Neural progenitor cell (in vitro differentiated cells): ENCODE data around the gene VAPB. TPM values are rescaled to one million over a fixed set of nuclear protein-coding genes. Genes with fewer than 3 reads are reported as not detected.

Experiments used
- DNase-seq: peaks from one replicate; pipeline ENCODE4 v3.0.0-alpha.2; 2016; ENCODE audit warnings: low spot score
- H2AFZ ChIP-seq: fragments of 200-600 bp; sonication (generic); replicated peaks from 2 replicates; pipeline ENCODE4 v1.6.1; 2016; ENCODE audit warnings: antibody characterized with exemption
- H3F3A ChIP-seq: fragments of 200-600 bp; sonication (generic); 2 replicates; pipeline ENCODE4 v1.6.1; 2016; ENCODE audit warnings: antibody characterized with exemption, low read depth
- H3K27ac ChIP-seq: fragments of 200-600 bp; sonication (generic); 2 replicates; pipeline ENCODE4 v1.5.1; 2016; ENCODE audit warnings: mild to moderate bottlenecking
- H3K27me3 ChIP-seq: fragments of 200-600 bp; sonication (generic); 2 replicates; pipeline ENCODE4 v1.6.1; 2016; ENCODE audit warnings: mild to moderate bottlenecking, moderate library complexity
- H3K36me3 ChIP-seq: fragments of 200-600 bp; sonication (generic); 2 replicates; pipeline ENCODE4 v1.5.1; 2016
- H3K4me1 ChIP-seq: fragments of 200-600 bp; sonication (generic); 2 replicates; pipeline ENCODE4 v1.6.1; 2016; ENCODE audit warnings: mixed run types
- H3K4me2 ChIP-seq: fragments of 200-600 bp; sonication (generic); 2 replicates; pipeline ENCODE4 v1.6.1; 2016
- H3K4me3 ChIP-seq: fragments of 200-600 bp; sonication (generic); 2 replicates; pipeline ENCODE4 v1.5.1; 2016
- H3K79me2 ChIP-seq: fragments of 200-600 bp; sonication (generic); 2 replicates; pipeline ENCODE4 v1.6.1; 2016; ENCODE audit warnings: low read depth
- H3K9ac ChIP-seq: fragments of 200-600 bp; sonication (generic); 2 replicates; pipeline ENCODE4 v1.6.1; 2016
- H3K9me3 ChIP-seq: fragments of 200-600 bp; sonication (generic); 2 replicates; pipeline ENCODE4 v1.5.1; 2016; ENCODE audit warnings: low read depth
- H4K20me1 ChIP-seq: fragments of 200-600 bp; sonication (generic); 2 replicates; pipeline ENCODE4 v1.6.1; 2016; ENCODE audit warnings: low read depth
- H3K27ac Mint-ChIP-seq: 3 replicates; pipeline ENCODE4 v1.8.0; 2021; ENCODE audit warnings: mixed read lengths
- H3K27me3 Mint-ChIP-seq: 2 replicates; pipeline ENCODE4 v1.8.0; 2022; ENCODE audit warnings: low read depth, mild to moderate bottlenecking, inconsistent platforms, moderate library complexity, mixed read lengths; ENCODE audit not compliant: insufficient read depth
- H3K36me3 Mint-ChIP-seq: 3 replicates; pipeline ENCODE4 v1.8.0; 2021; ENCODE audit warnings: mixed read lengths
- H3K4me1 Mint-ChIP-seq: 3 replicates; pipeline ENCODE4 v1.8.0; 2021; ENCODE audit warnings: mixed read lengths
- H3K4me3 Mint-ChIP-seq: 3 replicates; pipeline ENCODE4 v1.8.0; 2021; ENCODE audit warnings: mild to moderate bottlenecking, moderate library complexity, mixed read lengths
- H3K9me3 Mint-ChIP-seq: 3 replicates; pipeline ENCODE4 v1.8.0; 2020; ENCODE audit warnings: mixed read lengths
- EZH2 ChIP-seq: fragments of 200-600 bp; sonication (generic); IDR thresholded peaks from 2 replicates; pipeline ENCODE4 v1.6.1; 2017; ENCODE audit warnings: antibody characterized with exemption, mild to moderate bottlenecking, moderate library complexity
- EZH2phosphoT487 ChIP-seq: fragments of 200-600 bp; sonication (generic); IDR thresholded peaks from 2 replicates; pipeline ENCODE4 v1.6.1; 2017; ENCODE audit warnings: antibody characterized with exemption
- total RNA-seq: library from RNA; depleted of rRNA; stranded (reverse); fragments of >200 nt; gene quantifications from 2 replicates; pipeline ENCODE4 v1.2.3, GENCODE V29; 2015; ENCODE audit warnings: low replicate concordance
- TF ChIP-seq, protein P1 (sequence below): fragments of 200-600 bp; sonication (generic); IDR thresholded peaks from 2 replicates; pipeline ENCODE4 v1.5.1; 2017; ENCODE audit warnings: antibody characterized with exemption, mild to moderate bottlenecking

The VAPB gene
- total RNA-seq, 1 donor from 2014 or later = 31.9 TPM

DNA sequence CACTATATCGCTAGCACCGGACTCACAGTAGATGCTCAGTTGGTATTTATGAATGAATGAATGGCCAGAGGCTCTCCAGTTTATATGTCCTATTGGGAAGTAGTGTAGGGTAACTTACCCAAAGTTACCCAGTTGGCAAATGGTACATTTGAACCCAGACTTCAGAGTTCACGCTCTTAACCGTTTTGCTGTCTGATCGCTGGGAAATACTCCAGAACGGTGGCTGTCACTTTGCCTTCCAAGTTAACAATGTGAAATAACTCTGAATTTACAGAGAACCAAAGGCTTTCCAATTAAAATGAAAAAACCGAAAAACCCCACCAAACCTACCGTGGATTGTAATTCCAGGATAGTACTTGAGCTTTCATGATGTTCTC is 1.6 kb downstream of the VAPB start:
- Histone ChIP-seq H3K4me3 (peak overlapping the region; percentile 71), H3K9me3 (no peaks in the 10 kb centered on the region), H3F3A (peaks cover 3% of the 10 kb centered on the region), H3K4me1 (peaks cover 14% of the 10 kb centered on the region), H3K27ac (no peak overlapping the region), H3K27me3 (no peaks in the 10 kb centered on the region), H4K20me1 (peaks cover 59% of the 10 kb centered on the region), H3K79me2 (peaks cover 67% of the 10 kb centered on the region), H3K36me3 (no peaks in the 10 kb centered on the region), H3K9ac (no peak overlapping the region), H3K4me2 (peak overlapping the region; percentile 96), H2AFZ (no peak overlapping the region)
- H3K36me3 Mint-ChIP-seq = peaks cover 39% of the 10 kb centered on the region
- H3K4me3 Mint-ChIP-seq = peak overlapping the region; percentile 93
- DNase-seq = no peak
- H3K4me1 Mint-ChIP-seq = peaks cover 20% of the 10 kb centered on the region
- TF ChIP-seq EZH2 (no peak), EZH2phosphoT487 (no peak)
- TF ChIP-seq, protein P1, sequence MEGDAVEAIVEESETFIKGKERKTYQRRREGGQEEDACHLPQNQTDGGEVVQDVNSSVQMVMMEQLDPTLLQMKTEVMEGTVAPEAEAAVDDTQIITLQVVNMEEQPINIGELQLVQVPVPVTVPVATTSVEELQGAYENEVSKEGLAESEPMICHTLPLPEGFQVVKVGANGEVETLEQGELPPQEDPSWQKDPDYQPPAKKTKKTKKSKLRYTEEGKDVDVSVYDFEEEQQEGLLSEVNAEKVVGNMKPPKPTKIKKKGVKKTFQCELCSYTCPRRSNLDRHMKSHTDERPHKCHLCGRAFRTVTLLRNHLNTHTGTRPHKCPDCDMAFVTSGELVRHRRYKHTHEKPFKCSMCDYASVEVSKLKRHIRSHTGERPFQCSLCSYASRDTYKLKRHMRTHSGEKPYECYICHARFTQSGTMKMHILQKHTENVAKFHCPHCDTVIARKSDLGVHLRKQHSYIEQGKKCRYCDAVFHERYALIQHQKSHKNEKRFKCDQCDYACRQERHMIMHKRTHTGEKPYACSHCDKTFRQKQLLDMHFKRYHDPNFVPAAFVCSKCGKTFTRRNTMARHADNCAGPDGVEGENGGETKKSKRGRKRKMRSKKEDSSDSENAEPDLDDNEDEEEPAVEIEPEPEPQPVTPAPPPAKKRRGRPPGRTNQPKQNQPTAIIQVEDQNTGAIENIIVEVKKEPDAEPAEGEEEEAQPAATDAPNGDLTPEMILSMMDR = no peak
- H3K27me3 Mint-ChIP-seq = peaks cover 9% of the 10 kb centered on the region
- H3K9me3 Mint-ChIP-seq = peaks cover 4% of the 10 kb centered on the region
- no peak overlapping the region for H3K27ac Mint-ChIP-seq

DNA sequence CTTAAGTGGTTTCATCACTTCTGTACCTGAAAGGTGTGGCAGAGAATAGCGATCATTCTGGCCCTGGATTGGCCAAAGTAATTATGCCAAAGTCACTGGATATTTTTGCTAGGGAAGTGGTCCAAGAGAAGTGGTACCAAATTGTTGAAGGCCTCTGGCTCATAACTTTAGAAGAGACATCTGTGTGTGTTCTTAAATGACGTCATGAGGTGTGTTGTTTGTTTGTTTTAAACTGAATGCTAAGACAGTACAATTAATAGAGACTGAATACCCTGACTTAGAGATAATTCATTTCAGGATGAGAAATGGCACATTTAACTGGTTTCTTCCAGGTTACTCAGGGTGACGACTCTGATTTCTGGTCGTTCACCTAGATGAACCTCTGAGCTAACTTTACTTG is 3.3 kb downstream of the VAPB start:
- Histone ChIP-seq H2AFZ (no peak overlapping the region), H3K9ac (peak overlapping the region; percentile 12), H3K4me1 (peaks cover 14% of the 10 kb centered on the region), H3K4me3 (no peak overlapping the region), H3K9me3 (no peaks in the 10 kb centered on the region), H4K20me1 (peaks cover 70% of the 10 kb centered on the region), H3K27me3 (no peaks in the 10 kb centered on the region), H3K36me3 (no peaks in the 10 kb centered on the region), H3K27ac (no peak overlapping the region), H3K79me2 (peaks cover 83% of the 10 kb centered on the region), H3F3A (peaks cover under 1% of the 10 kb centered on the region), H3K4me2 (no peak overlapping the region)
- H3K4me1 Mint-ChIP-seq = peaks cover 20% of the 10 kb centered on the region
- no peak overlapping the region for H3K4me3 Mint-ChIP-seq
- H3K9me3 Mint-ChIP-seq = peaks cover 11% of the 10 kb centered on the region
- TF ChIP-seq EZH2phosphoT487 = no peak
- no peak for TF ChIP-seq EZH2
- TF ChIP-seq, protein P1 = no peak
- no peak overlapping the region for H3K27ac Mint-ChIP-seq
- H3K36me3 Mint-ChIP-seq = peaks cover 51% of the 10 kb centered on the region
- H3K27me3 Mint-ChIP-seq = peaks cover 6% of the 10 kb centered on the region
- DNase-seq = no peak

DNA sequence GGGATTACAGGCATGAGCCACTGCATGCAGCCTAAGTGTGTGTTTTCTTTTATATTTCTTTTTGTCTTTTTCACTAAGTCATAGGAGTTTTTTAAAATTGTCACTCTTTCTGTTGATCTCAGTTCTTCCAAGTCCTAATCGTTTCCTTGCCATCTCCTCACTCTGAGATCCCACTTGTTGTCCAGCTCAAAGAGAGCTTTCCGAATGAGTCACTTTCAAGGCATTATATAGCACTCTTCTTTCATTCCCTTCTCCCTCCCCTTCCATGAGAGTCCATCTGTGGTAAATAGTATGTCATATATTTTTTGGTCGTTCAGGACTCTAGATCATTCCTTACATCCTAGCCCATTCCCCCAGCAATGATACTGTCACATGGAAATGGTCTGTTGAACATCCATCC is 4.3 kb downstream of the VAPB start:
- Mint-ChIP-seq H3K4me3 (no peak overlapping the region), H3K27ac (no peak overlapping the region)

More for the DNA sequence above, 4.3 kb downstream of the VAPB start:
- H3K9me3 ChIP-seq = no peaks in the 10 kb centered on the region
- H3F3A ChIP-seq = no peaks in the 10 kb centered on the region
- TF ChIP-seq EZH2phosphoT487 (no peak), EZH2 (no peak)
- TF ChIP-seq, protein P1 = no peak
- H3K36me3 ChIP-seq = no peaks in the 10 kb centered on the region
- no peak overlapping the region for H3K9ac ChIP-seq
- H3K4me1 ChIP-seq = peaks cover 14% of the 10 kb centered on the region
- Mint-ChIP-seq H3K27me3 (peaks cover 6% of the 10 kb centered on the region), H3K9me3 (peaks cover 16% of the 10 kb centered on the region), H3K4me1 (peaks cover 20% of the 10 kb centered on the region), H3K36me3 (peaks cover 61% of the 10 kb centered on the region)
- no peak overlapping the region for H3K27ac ChIP-seq
- no peak overlapping the region for H3K4me2 ChIP-seq
- no peak overlapping the region for H3K4me3 ChIP-seq
- no peak overlapping the region for H2AFZ ChIP-seq
- no peaks in the 10 kb centered on the region for H3K27me3 ChIP-seq
- peaks cover 76% of the 10 kb centered on the region for H4K20me1 ChIP-seq
- peaks cover 94% of the 10 kb centered on the region for H3K79me2 ChIP-seq
- no peak for DNase-seq
